ENCODE data around the gene PZP. TPM values are rescaled to one million over a fixed set of nuclear protein-coding genes. Genes with fewer than 3 reads are reported as not detected.

PZP gene
- total and polyA plus RNA-seq, 2 of the 13 experiments (the other 11 are each of a cell fraction or from before 2014, with no cell fraction given) = 0.07 to 0.89 TPM

- TF ChIP-seq THYN1 (CRISPR knock-in tag; IDR thresholded peaks at IDR 0.05; ENCODE audit: borderline replicate concordance, low read depth) (no peak), ZNF879 (CRISPR knock-in tag; IDR thresholded peaks at IDR 0.05) (no peak)
These were observed 3.5 kb upstream of the PZP start (continued) for GRCh38 chr12:9211687-9212086.

GRCh38 chr12:9204380-9204779 lies 3.8 kb downstream of the PZP start:
- CTCF ChIA-PET (ENCODE audit: low intra/inter-chr PET ratio, low total read pairs) = no interaction called here
- POLR2A ChIA-PET = no interaction called here
- H2AFZ ChIP-seq (ENCODE audit: low read length) = no peak overlapping the region
- WGBS (ENCODE audit: low lambda C conversion rate) = 28% methylated on average over 3 of the region's 3 CpGs
- peaks cover 36% of the 10 kb centered on the region for H3K4me1 ChIP-seq (ENCODE audit: insufficient read depth, low read length)
- no peaks in the 10 kb centered on the region for H3K27me3 ChIP-seq (ENCODE audit: control insufficient read depth in 1 of 2, insufficient read depth in 2 of 2, low read length in 2 of 2)
- H3K79me2 ChIP-seq (ENCODE audit: insufficient read depth, low read length) = no peaks in the 10 kb centered on the region
- no peaks in the 10 kb centered on the region for H3K9me3 ChIP-seq (ENCODE audit: low read length)
- intact Hi-C loops (cut with micrococcal nuclease; ENCODE audit: unreplicated experiment) (no loop called here), in situ Hi-C loops (cut with HindIII; ENCODE audit: extremely low pct_ligation_motif_present, low pct_unique_long_range_greater_than_20kb) (no loop called here)
- H3K27ac ChIP-seq (ENCODE audit: extremely low read length, insufficient read depth, low read length) = no peak overlapping the region
- H4K20me1 ChIP-seq (ENCODE audit: insufficient read depth, low read length) = no peaks in the 10 kb centered on the region
- FAIRE-seq (no peak), DNase-seq (ENCODE audit: low spot score) (no peak), ATAC-seq (no peak)
- H3K9ac ChIP-seq (ENCODE audit: insufficient read depth, low read depth, low read length) = no peak overlapping the region
- no TSS peak for BruUV-seq (replicated peaks)
- H3K4me3 ChIP-seq (replicated peaks in 1 of 3; ENCODE audit: insufficient read depth in 1 of 3, low read depth in 2 of 3, low read length in 3 of 3) = no peak overlapping the region
- TF ChIP-seq, protein P1, sequence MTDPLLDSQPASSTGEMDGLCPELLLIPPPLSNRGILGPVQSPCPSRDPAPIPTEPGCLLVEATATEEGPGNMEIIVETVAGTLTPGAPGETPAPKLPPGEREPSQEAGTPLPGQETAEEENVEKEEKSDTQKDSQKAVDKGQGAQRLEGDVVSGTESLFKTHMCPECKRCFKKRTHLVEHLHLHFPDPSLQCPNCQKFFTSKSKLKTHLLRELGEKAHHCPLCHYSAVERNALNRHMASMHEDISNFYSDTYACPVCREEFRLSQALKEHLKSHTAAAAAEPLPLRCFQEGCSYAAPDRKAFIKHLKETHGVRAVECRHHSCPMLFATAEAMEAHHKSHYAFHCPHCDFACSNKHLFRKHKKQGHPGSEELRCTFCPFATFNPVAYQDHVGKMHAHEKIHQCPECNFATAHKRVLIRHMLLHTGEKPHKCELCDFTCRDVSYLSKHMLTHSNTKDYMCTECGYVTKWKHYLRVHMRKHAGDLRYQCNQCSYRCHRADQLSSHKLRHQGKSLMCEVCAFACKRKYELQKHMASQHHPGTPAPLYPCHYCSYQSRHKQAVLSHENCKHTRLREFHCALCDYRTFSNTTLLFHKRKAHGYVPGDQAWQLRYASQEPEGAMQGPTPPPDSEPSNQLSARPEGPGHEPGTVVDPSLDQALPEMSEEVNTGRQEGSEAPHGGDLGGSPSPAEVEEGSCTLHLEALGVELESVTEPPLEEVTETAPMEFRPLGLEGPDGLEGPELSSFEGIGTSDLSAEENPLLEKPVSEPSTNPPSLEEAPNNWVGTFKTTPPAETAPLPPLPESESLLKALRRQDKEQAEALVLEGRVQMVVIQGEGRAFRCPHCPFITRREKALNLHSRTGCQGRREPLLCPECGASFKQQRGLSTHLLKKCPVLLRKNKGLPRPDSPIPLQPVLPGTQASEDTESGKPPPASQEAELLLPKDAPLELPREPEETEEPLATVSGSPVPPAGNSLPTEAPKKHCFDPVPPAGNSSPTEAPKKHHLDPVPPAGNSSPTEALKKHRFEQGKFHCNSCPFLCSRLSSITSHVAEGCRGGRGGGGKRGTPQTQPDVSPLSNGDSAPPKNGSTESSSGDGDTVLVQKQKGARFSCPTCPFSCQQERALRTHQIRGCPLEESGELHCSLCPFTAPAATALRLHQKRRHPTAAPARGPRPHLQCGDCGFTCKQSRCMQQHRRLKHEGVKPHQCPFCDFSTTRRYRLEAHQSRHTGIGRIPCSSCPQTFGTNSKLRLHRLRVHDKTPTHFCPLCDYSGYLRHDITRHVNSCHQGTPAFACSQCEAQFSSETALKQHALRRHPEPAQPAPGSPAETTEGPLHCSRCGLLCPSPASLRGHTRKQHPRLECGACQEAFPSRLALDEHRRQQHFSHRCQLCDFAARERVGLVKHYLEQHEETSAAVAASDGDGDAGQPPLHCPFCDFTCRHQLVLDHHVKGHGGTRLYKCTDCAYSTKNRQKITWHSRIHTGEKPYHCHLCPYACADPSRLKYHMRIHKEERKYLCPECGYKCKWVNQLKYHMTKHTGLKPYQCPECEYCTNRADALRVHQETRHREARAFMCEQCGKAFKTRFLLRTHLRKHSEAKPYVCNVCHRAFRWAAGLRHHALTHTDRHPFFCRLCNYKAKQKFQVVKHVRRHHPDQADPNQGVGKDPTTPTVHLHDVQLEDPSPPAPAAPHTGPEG (CRISPR knock-in tag; IDR thresholded peaks at IDR 0.05) = no peak
- no peak for TF ChIP-seq ZNF234 (CRISPR knock-in tag; conservative IDR thresholded peaks at IDR 0.05)
- TF ChIP-seq HMGXB4 (CRISPR knock-in tag; IDR thresholded peaks at IDR 0.05; ENCODE audit: borderline replicate concordance in 1 of 2, low read depth in 1 of 2) = no peak
- no peak for TF ChIP-seq CTCF (CRISPR knock-in tag; IDR thresholded peaks at IDR 0.05)
- TF ChIP-seq FLYWCH1 (CRISPR knock-in tag; IDR thresholded peaks at IDR 0.05) = no peak
- H3K4me2 ChIP-seq (ENCODE audit: low read depth, low read length) = no peak overlapping the region
- no peaks in the 10 kb centered on the region for H3K36me3 ChIP-seq (replicated peaks in 1 of 2; ENCODE audit: control insufficient read depth in 1 of 2, insufficient read depth in 2 of 2, low read length in 2 of 2)
